Measurements from ENCODE around the gene HSP90AB1. TPM values are rescaled to one million over a fixed set of nuclear protein-coding genes. Genes with fewer than 3 reads are reported as not detected.

The HSP90AB1 gene
- total and polyA plus RNA-seq, 2 of the 8 experiments (the other 6 are each of a cell fraction or from before 2014, with no cell fraction given): 1,564 to 2,297 TPM

GRCh38 chr6:44254191-44255104 lies 7.5 kb downstream of the HSP90AB1 start (continued):
- TF ChIP-seq RBBP5 (IDR thresholded peaks at IDR 0.05; ENCODE audit: borderline replicate concordance, low read depth, low read length): no peak
- 0 out of 2 replicates have a peak, but pooled peaks have one; percentile 14 for TF ChIP-seq SP4 (IDR thresholded peaks at IDR 0.05; ENCODE audit: low read length)
- TF ChIP-seq PHF8 (conservative IDR thresholded peaks at IDR 0.05; ENCODE audit: low read depth, low read length): no peak
- TF ChIP-seq CREB1 (IDR thresholded peaks at IDR 0.05): no peak
- TF ChIP-seq BCL11A (IDR thresholded peaks at IDR 0.05; ENCODE audit: low read depth in 2 of 2, low read length in 2 of 2): no peak
- TF ChIP-seq KDM4A (IDR thresholded peaks at IDR 0.05; ENCODE audit: low read depth, low read length, severe bottlenecking): no peak
- TF ChIP-seq, protein P1, sequence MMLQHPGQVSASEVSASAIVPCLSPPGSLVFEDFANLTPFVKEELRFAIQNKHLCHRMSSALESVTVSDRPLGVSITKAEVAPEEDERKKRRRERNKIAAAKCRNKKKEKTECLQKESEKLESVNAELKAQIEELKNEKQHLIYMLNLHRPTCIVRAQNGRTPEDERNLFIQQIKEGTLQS (IDR thresholded peaks at IDR 0.05; ENCODE audit: insufficient read depth, low read depth, low read length): no peak
- TF ChIP-seq EZH2 (IDR thresholded peaks at IDR 0.05; ENCODE audit: low read depth, low read length, severe bottlenecking): no peak
- no peak for TF ChIP-seq JUN (IDR thresholded peaks at IDR 0.05; ENCODE audit: low read depth, low read length)
- TF ChIP-seq BACH1 (IDR thresholded peaks at IDR 0.05; ENCODE audit: low read length): no peak
- no peak for TF ChIP-seq FOSL1 (IDR thresholded peaks at IDR 0.05; ENCODE audit: insufficient read depth, low read depth, low read length)
- TF ChIP-seq CTCF (IDR thresholded peaks at IDR 0.05; ENCODE audit: control extremely low read depth in 1 of 3, insufficient read depth in 1 of 3, low read depth in 1 of 3, low read length in 3 of 3): no peak
- no peak for TF ChIP-seq TCF12 (IDR thresholded peaks at IDR 0.05; ENCODE audit: low read depth, low read length)
- no peak for TF ChIP-seq CHD1 (IDR thresholded peaks at IDR 0.05; ENCODE audit: low read depth, low read length)
- peak in 1 of 2 experiments; percentile 95; a peak in 2 of 3 replicates for TF ChIP-seq POLR2A (IDR thresholded peaks at IDR 0.05; ENCODE audit: control extremely low read depth in 1 of 2, low read depth in 2 of 2, low read length in 2 of 2)
- no peak for TF ChIP-seq GABPA (IDR thresholded peaks at IDR 0.05; ENCODE audit: borderline replicate concordance, insufficient read depth, low read length)
- peak in 1 of 2 experiments; percentile 59; a peak in 1 of 4 replicates for TF ChIP-seq SIN3A (conservative IDR thresholded peaks at IDR 0.05 in 1 of 2, IDR thresholded peaks at IDR 0.05 in 1 of 2; ENCODE audit: low read depth in 1 of 2, low read length in 2 of 2)
- no peak for TF ChIP-seq RFX5 (IDR thresholded peaks at IDR 0.05; ENCODE audit: borderline replicate concordance, low read depth, low read length)
